Endothelial cell (in vitro differentiated cells): Measurements from ENCODE around the gene HAO2. TPM values are rescaled to one million over a fixed set of nuclear protein-coding genes. Genes with fewer than 3 reads are reported as not detected.

ENCODE experiments used
- DNase-seq: peaks from one replicate; pipeline ENCODE4 v3.0.0; 2021; ENCODE audit warnings: low spot score
- H3K27ac Mint-ChIP-seq: one replicate; pipeline ENCODE4 v1.8.0; 2021; ENCODE audit warnings: mixed read lengths, inconsistent platforms; ENCODE audit not compliant: unreplicated experiment
- H3K27me3 Mint-ChIP-seq: one replicate; pipeline ENCODE4 v1.8.0; 2021; ENCODE audit warnings: mild to moderate bottlenecking, moderate library complexity, mixed read lengths, inconsistent platforms; ENCODE audit not compliant: unreplicated experiment
- H3K36me3 Mint-ChIP-seq: one replicate; pipeline ENCODE4 v1.8.0; 2021; ENCODE audit warnings: mild to moderate bottlenecking, low read depth, mixed read lengths, inconsistent platforms; ENCODE audit not compliant: unreplicated experiment
- H3K4me1 Mint-ChIP-seq: one replicate; pipeline ENCODE4 v1.8.0; 2021; ENCODE audit warnings: mild to moderate bottlenecking, mixed read lengths, inconsistent platforms; ENCODE audit not compliant: unreplicated experiment
- H3K4me3 Mint-ChIP-seq: one replicate; pipeline ENCODE4 v1.8.0; 2021; ENCODE audit warnings: mild to moderate bottlenecking, mixed read lengths, inconsistent platforms; ENCODE audit not compliant: unreplicated experiment
- H3K9me3 Mint-ChIP-seq: one replicate; pipeline ENCODE4 v1.8.0; 2021; ENCODE audit warnings: mixed read lengths, inconsistent platforms; ENCODE audit not compliant: unreplicated experiment
- CTCF ChIP-seq: fragments of 200-600 bp; sonication (generic); IDR thresholded peaks from one replicate; pipeline ENCODE4 v1.5.0; 2021; ENCODE audit warnings: antibody characterized with exemption; ENCODE audit not compliant: unreplicated experiment
- total RNA-seq: library from RNA; stranded (reverse); fragmentation: NEBNext Ultra II Directional; extraction: Animal tissue kit (Norgen Biotek cat#: 25700); gene quantifications from one replicate; pipeline ENCODE4 v1.2.1, GENCODE V29; 2021; ENCODE audit not compliant: unreplicated experiment

The HAO2 gene
- total RNA-seq, 1 donor from 2014 or later: not detected

GRCh38 chr1:119358636-119359035 lies 9.9 kb upstream of the HAO2 start:
- no peaks in the 10 kb centered on the region for H3K27me3 Mint-ChIP-seq

GRCh38 chr1:119359730-119360129 lies 8.9 kb upstream of the HAO2 start:
- Mint-ChIP-seq H3K9me3 (no peaks in the 10 kb centered on the region), H3K27me3 (no peaks in the 10 kb centered on the region), H3K27ac (no peak overlapping the region), H3K4me3 (no peak overlapping the region), H3K4me1 (no peaks in the 10 kb centered on the region), H3K36me3 (no peaks in the 10 kb centered on the region)
- no peak for TF ChIP-seq CTCF
- DNase-seq: no peak

More at GRCh38 chr1:119358636-119359035, 9.9 kb upstream of the HAO2 start:
- DNase-seq: no peak
- Mint-ChIP-seq H3K4me1 (peaks cover 4% of the 10 kb centered on the region), H3K36me3 (no peaks in the 10 kb centered on the region), H3K4me3 (no peak overlapping the region), H3K9me3 (no peaks in the 10 kb centered on the region), H3K27ac (no peak overlapping the region)
- TF ChIP-seq CTCF: no peak

GRCh38 chr1:119361205-119361604 lies 7.4 kb upstream of the HAO2 start:
- Mint-ChIP-seq H3K4me3 (no peak overlapping the region), H3K27ac (no peak overlapping the region), H3K27me3 (no peaks in the 10 kb centered on the region), H3K4me1 (peaks cover 4% of the 10 kb centered on the region), H3K9me3 (no peaks in the 10 kb centered on the region), H3K36me3 (no peaks in the 10 kb centered on the region)
- DNase-seq: no peak
- TF ChIP-seq CTCF: no peak

- Mint-ChIP-seq H3K4me3 (no peak overlapping the region), H3K9me3 (no peaks in the 10 kb centered on the region), H3K36me3 (no peaks in the 10 kb centered on the region), H3K4me1 (peaks cover 6% of the 10 kb centered on the region), H3K27me3 (no peaks in the 10 kb centered on the region), H3K27ac (no peak overlapping the region)
- no peak for TF ChIP-seq CTCF
- no peak for DNase-seq
Observed at GRCh38 chr1:119361620-119362344, 6.8 kb upstream of the HAO2 start.

GRCh38 chr1:119363162-119363561 lies 5.4 kb upstream of the HAO2 start:
- Mint-ChIP-seq H3K36me3 (no peaks in the 10 kb centered on the region), H3K27ac (no peak overlapping the region), H3K4me1 (peaks cover 6% of the 10 kb centered on the region), H3K4me3 (no peak overlapping the region), H3K27me3 (peaks cover under 1% of the 10 kb centered on the region), H3K9me3 (no peaks in the 10 kb centered on the region)
- TF ChIP-seq CTCF: no peak
- DNase-seq: no peak
